ENCODE results near the gene CPAMD8. TPM values are rescaled to one million over a fixed set of nuclear protein-coding genes. Genes with fewer than 3 reads are reported as not detected.

Gene CPAMD8
- total RNA-seq, 4 donors from 2014 or later: 4.7 to 39.6 (median 11.2) TPM

DNA sequence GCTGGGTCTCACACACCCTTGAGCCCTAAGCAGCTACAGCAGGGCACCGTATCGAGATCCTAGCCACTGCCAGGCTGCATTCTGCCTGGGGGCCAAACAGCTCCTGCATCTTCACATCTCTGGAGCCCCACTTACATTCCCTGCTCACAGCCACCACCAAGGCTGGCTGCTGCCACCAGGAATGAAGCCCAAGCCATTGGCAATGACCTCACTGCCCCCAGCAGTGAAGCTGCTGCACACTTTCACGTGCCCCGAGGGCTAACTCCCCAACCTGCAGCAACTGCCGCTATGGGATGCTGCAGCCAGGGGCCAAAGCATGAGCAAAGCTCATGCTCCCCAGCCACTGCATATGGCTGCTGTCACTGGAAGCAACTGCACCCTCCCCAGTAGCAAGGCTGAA, 95.9 kb downstream of the CPAMD8 start:
- no peak for DNase-seq (ENCODE audit: low spot score)
- no peak for ATAC-seq (ENCODE audit: low FRiP score)
- no peak for TF ChIP-seq CTCF (IDR thresholded peaks at IDR 0.05)

GRCh38 chr19:16928916-16929315, 97.7 kb downstream of the CPAMD8 start:
- no peak for TF ChIP-seq CTCF (IDR thresholded peaks at IDR 0.05)
- ATAC-seq (ENCODE audit: low FRiP score): no peak
- no peak for DNase-seq (ENCODE audit: low spot score)

DNA sequence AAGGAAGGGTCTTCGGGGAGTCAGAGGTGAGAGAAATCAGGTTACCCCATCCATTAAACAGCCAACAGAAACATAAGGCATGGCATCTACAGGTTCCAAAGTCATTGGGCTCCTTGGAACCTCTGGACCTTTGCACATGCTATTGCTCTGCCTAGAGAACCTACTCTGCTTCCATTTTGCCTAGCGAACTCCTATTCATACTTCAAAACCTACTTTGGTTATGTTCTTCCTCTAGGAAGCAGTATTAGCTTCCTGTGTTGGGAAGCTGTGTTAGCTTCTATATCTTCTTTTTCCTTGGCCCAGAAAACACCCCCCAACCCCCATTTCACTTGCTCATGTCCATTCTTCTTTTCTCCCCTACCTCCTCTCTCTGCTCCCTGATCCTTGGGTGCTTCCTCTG, 98.3 kb downstream of the CPAMD8 start:
- ATAC-seq (ENCODE audit: low FRiP score): no peak
- TF ChIP-seq CTCF (IDR thresholded peaks at IDR 0.05): no peak
- no peak for DNase-seq (ENCODE audit: low spot score)

DNA sequence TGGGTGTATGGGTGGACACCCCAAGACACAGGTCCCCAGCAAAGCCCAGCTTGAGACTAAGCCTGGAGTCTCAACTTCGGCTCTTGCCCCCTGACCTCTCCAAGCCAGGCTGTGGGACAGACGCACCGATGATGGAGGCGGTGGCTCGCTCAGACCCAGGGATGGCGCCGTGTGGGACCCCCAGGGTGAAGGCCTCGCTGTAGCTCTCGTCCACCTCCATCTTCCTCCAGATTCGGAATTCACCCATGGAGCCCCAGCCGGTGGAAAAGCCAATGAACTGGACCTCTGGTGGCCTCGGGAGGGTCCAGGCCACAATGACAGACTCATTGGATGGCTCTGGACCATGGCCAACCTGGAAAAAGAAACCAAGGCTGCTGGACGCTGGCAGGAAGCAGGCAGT, 98.7 kb downstream of the CPAMD8 start:
- DNase-seq (ENCODE audit: low spot score) (no peak), ATAC-seq (ENCODE audit: low FRiP score) (no peak)
- TF ChIP-seq CTCF (IDR thresholded peaks at IDR 0.05): no peak

GRCh38 chr19:16922949-16923348, 103.7 kb downstream of the CPAMD8 start:
- ATAC-seq (ENCODE audit: low FRiP score): no peak
- no peak for DNase-seq (ENCODE audit: low spot score)

DNA sequence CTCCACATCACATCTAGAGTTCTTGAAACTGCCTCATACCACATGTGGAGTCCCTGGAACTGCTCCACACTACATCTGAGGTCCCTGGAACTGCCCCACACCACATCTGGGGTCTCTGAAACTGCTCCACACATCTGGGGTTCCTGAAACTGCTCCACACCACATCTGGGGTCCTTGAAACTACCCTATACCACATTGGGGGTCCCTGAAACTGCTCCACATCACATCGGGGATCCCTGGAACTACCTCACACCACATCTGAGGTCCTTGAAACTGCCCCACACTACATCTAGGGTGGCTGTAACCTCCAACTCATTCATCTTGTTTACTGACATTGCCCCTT, 104.0 kb downstream of the CPAMD8 start:
- no peak for ATAC-seq (ENCODE audit: low FRiP score)
- no peak for TF ChIP-seq CTCF (IDR thresholded peaks at IDR 0.05)
- DNase-seq (ENCODE audit: low spot score): no peak

More at GRCh38 chr19:16922949-16923348, 103.7 kb downstream of the CPAMD8 start:
- TF ChIP-seq CTCF (IDR thresholded peaks at IDR 0.05): no peak

DNA sequence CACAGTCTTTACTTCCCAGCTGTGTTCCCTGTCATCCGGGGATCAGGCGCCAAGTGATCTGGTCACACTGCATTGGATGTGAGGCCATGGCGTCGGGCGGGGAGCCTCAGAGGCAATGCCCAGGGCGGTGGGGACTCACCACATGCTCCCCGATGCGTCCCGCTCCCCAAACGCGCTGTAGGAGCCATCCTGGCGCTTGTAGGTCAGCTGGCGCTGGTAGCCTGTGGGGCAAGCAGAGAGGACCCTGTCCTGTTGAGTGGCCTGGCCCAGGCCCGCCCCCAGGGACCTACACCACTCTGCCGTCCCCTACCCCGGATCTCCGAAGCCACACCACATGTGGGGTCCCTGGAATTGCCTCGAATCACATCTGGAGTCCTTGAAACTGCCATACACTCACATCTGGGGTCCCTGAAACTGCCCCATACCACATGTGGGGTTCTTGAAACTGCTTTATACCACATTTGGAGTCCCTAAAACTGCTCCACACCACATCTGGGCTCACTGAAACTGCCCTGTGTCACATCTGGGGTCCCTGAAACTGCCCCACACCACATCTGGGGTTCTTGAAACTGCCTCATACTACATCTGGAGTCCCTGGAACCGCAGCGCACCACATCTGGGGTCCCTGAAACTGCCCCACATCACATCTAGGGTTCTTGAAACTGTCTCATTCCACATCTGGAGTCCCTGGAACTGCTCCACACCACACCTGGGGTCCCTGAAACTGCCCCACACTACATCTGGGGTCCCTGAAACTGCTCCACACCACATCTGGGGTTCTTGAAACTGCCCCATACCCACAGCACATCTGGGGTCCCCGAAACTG, 104.6 kb downstream of the CPAMD8 start:
- DNase-seq (ENCODE audit: low spot score) (no peak), ATAC-seq (ENCODE audit: low FRiP score) (no peak)
- no peak for TF ChIP-seq CTCF (IDR thresholded peaks at IDR 0.05)

All from omental fat pad (tissue), 4 donors.